ENCODE measurements around the gene CNTNAP3B.
"Not testable (repeated sequence)": the region's sequence is repeated elsewhere in the genome, so short reads cannot be mapped to it uniquely, and the experiment has no call there.

Gene CNTNAP3B

GRCh38 chr9:42129073-42129729 lies at the start of gene CNTNAP3B:
CNTNAP3B (minus strand) TSS chr9:42129426; CDS start chr9:42129094, 332 bp downstream.
- H3K27ac ChIP-seq (ENCODE audit: low read depth, low read length); H3K9ac ChIP-seq (ENCODE audit: low read depth, low read length); H3K9me3 ChIP-seq (ENCODE audit: control insufficient read depth, insufficient read depth, low read length); H3K4me3 ChIP-seq (ENCODE audit: low read depth, low read length); H3K36me3 ChIP-seq (ENCODE audit: control insufficient read depth, insufficient read depth, low read length); H3K4me1 ChIP-seq (ENCODE audit: control insufficient read depth, insufficient read depth, low read length); H3K27me3 ChIP-seq (ENCODE audit: control insufficient read depth, insufficient read depth, low read length): not testable (repeated sequence)

GRCh38 chr9:42160299-42160698 lies 31.1 kb upstream of the CNTNAP3B start:
- H3K36me3 ChIP-seq (ENCODE audit: control insufficient read depth, insufficient read depth, low read length); H3K9me3 ChIP-seq (ENCODE audit: control insufficient read depth, insufficient read depth, low read length); H3K27ac ChIP-seq (ENCODE audit: low read depth, low read length); H3K27me3 ChIP-seq (ENCODE audit: control insufficient read depth, insufficient read depth, low read length); H3K4me1 ChIP-seq (ENCODE audit: control insufficient read depth, insufficient read depth, low read length); H3K9ac ChIP-seq (ENCODE audit: low read depth, low read length); H3K4me3 ChIP-seq (ENCODE audit: low read depth, low read length): not testable (repeated sequence)

GRCh38 chr9:42127056-42127841 lies 2.0 kb downstream of the CNTNAP3B start:
- not testable (repeated sequence) for H3K4me1 ChIP-seq (ENCODE audit: control insufficient read depth, insufficient read depth, low read length); H3K36me3 ChIP-seq (ENCODE audit: control insufficient read depth, insufficient read depth, low read length); H3K9me3 ChIP-seq (ENCODE audit: control insufficient read depth, insufficient read depth, low read length); H3K27me3 ChIP-seq (ENCODE audit: control insufficient read depth, insufficient read depth, low read length); H3K9ac ChIP-seq (ENCODE audit: low read depth, low read length); H3K27ac ChIP-seq (ENCODE audit: low read depth, low read length); H3K4me3 ChIP-seq (ENCODE audit: low read depth, low read length)

GRCh38 chr9:42121007-42121406 lies 8.2 kb downstream of the CNTNAP3B start:
- not testable (repeated sequence) for H3K36me3 ChIP-seq (ENCODE audit: control insufficient read depth, insufficient read depth, low read length); H3K9ac ChIP-seq (ENCODE audit: low read depth, low read length); H3K9me3 ChIP-seq (ENCODE audit: control insufficient read depth, insufficient read depth, low read length); H3K27ac ChIP-seq (ENCODE audit: low read depth, low read length); H3K4me3 ChIP-seq (ENCODE audit: low read depth, low read length); H3K4me1 ChIP-seq (ENCODE audit: control insufficient read depth, insufficient read depth, low read length); H3K27me3 ChIP-seq (ENCODE audit: control insufficient read depth, insufficient read depth, low read length)

- not testable (repeated sequence) for H3K9me3 ChIP-seq (ENCODE audit: control insufficient read depth, insufficient read depth, low read length); H3K9ac ChIP-seq (ENCODE audit: low read depth, low read length); H3K27me3 ChIP-seq (ENCODE audit: control insufficient read depth, insufficient read depth, low read length); H3K4me3 ChIP-seq (ENCODE audit: low read depth, low read length); H3K4me1 ChIP-seq (ENCODE audit: control insufficient read depth, insufficient read depth, low read length); H3K27ac ChIP-seq (ENCODE audit: low read depth, low read length); H3K36me3 ChIP-seq (ENCODE audit: control insufficient read depth, insufficient read depth, low read length)
These were observed 33.3 kb downstream of the CNTNAP3B start for GRCh38 chr9:42095929-42096328.

GRCh38 chr9:42084559-42084952 lies 44.7 kb downstream of the CNTNAP3B start:
- not testable (repeated sequence) for H3K9me3 ChIP-seq (ENCODE audit: control insufficient read depth, insufficient read depth, low read length); H3K36me3 ChIP-seq (ENCODE audit: control insufficient read depth, insufficient read depth, low read length); H3K27ac ChIP-seq (ENCODE audit: low read depth, low read length); H3K4me3 ChIP-seq (ENCODE audit: low read depth, low read length); H3K4me1 ChIP-seq (ENCODE audit: control insufficient read depth, insufficient read depth, low read length); H3K9ac ChIP-seq (ENCODE audit: low read depth, low read length); H3K27me3 ChIP-seq (ENCODE audit: control insufficient read depth, insufficient read depth, low read length)

GRCh38 chr9:42083877-42084558 lies 45.2 kb downstream of the CNTNAP3B start:
- H3K4me1 ChIP-seq (ENCODE audit: control insufficient read depth, insufficient read depth, low read length); H3K36me3 ChIP-seq (ENCODE audit: control insufficient read depth, insufficient read depth, low read length); H3K27ac ChIP-seq (ENCODE audit: low read depth, low read length); H3K27me3 ChIP-seq (ENCODE audit: control insufficient read depth, insufficient read depth, low read length); H3K9me3 ChIP-seq (ENCODE audit: control insufficient read depth, insufficient read depth, low read length); H3K4me3 ChIP-seq (ENCODE audit: low read depth, low read length); H3K9ac ChIP-seq (ENCODE audit: low read depth, low read length): not testable (repeated sequence)

- H3K27me3 ChIP-seq (ENCODE audit: control insufficient read depth, insufficient read depth, low read length); H3K9ac ChIP-seq (ENCODE audit: low read depth, low read length); H3K4me1 ChIP-seq (ENCODE audit: control insufficient read depth, insufficient read depth, low read length); H3K4me3 ChIP-seq (ENCODE audit: low read depth, low read length); H3K9me3 ChIP-seq (ENCODE audit: control insufficient read depth, insufficient read depth, low read length); H3K36me3 ChIP-seq (ENCODE audit: control insufficient read depth, insufficient read depth, low read length): not testable (repeated sequence)
- peak overlapping the region; percentile 20 for H3K27ac ChIP-seq (ENCODE audit: low read depth, low read length)
These were observed 48.9 kb downstream of the CNTNAP3B start for GRCh38 chr9:42080376-42080775.

GRCh38 chr9:42074868-42075267 lies 54.4 kb downstream of the CNTNAP3B start:
- not testable (repeated sequence) for H3K4me3 ChIP-seq (ENCODE audit: low read depth, low read length); H3K9me3 ChIP-seq (ENCODE audit: control insufficient read depth, insufficient read depth, low read length); H3K27ac ChIP-seq (ENCODE audit: low read depth, low read length); H3K9ac ChIP-seq (ENCODE audit: low read depth, low read length); H3K36me3 ChIP-seq (ENCODE audit: control insufficient read depth, insufficient read depth, low read length); H3K4me1 ChIP-seq (ENCODE audit: control insufficient read depth, insufficient read depth, low read length); H3K27me3 ChIP-seq (ENCODE audit: control insufficient read depth, insufficient read depth, low read length)

- not testable (repeated sequence) for H3K4me3 ChIP-seq (ENCODE audit: low read depth, low read length); H3K27ac ChIP-seq (ENCODE audit: low read depth, low read length); H3K36me3 ChIP-seq (ENCODE audit: control insufficient read depth, insufficient read depth, low read length); H3K9me3 ChIP-seq (ENCODE audit: control insufficient read depth, insufficient read depth, low read length); H3K4me1 ChIP-seq (ENCODE audit: control insufficient read depth, insufficient read depth, low read length); H3K27me3 ChIP-seq (ENCODE audit: control insufficient read depth, insufficient read depth, low read length); H3K9ac ChIP-seq (ENCODE audit: low read depth, low read length)
These were observed 58.2 kb downstream of the CNTNAP3B start for GRCh38 chr9:42071026-42071425.

GRCh38 chr9:42070035-42070799 lies 59.0 kb downstream of the CNTNAP3B start:
- not testable (repeated sequence) for H3K27me3 ChIP-seq (ENCODE audit: control insufficient read depth, insufficient read depth, low read length); H3K27ac ChIP-seq (ENCODE audit: low read depth, low read length); H3K4me1 ChIP-seq (ENCODE audit: control insufficient read depth, insufficient read depth, low read length); H3K36me3 ChIP-seq (ENCODE audit: control insufficient read depth, insufficient read depth, low read length); H3K9ac ChIP-seq (ENCODE audit: low read depth, low read length); H3K9me3 ChIP-seq (ENCODE audit: control insufficient read depth, insufficient read depth, low read length); H3K4me3 ChIP-seq (ENCODE audit: low read depth, low read length)
